ENCODE measurements around the gene SHOX.

DNA sequence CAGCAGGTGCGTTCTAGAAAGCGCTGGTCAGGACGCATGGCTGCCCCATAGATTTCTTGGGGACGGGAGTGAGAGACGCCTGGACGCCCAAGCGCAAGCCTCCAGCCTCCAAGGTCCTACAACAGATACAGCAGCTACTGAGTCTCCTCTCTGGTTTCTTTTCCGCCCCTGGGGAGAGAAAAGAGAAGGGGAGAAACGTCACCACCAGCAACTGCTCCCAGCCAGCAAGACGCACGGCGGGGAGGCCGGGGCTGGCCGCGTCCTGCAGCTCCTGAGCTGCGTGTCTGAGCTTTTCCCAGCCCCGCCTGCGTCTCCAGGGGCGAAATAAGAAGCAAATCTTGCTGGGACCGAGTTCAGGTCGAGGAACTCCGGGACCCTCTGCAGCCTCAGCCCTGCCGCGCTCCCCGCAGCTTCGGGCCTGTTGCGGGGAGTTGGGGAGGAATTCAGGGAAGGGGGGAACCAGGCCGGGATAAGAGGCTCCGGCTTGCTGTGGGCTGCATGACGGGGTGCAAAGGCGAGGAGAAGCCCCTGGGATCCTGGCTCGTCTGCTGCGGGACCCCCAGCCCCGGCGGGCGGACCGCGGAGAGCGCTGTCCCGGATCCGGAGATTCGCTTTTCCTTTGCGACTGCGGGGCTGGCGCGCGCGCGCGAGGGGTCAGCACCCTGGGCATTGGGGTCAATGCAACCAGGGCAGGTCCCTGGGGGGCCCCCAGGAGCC, 6.8 kb upstream of the SHOX start:
- TF ChIP-seq POLR2A (IDR thresholded peaks at IDR 0.05; ENCODE audit: low read depth, low read length) (no peak), SUPT20H (IDR thresholded peaks at IDR 0.05; ENCODE audit: borderline replicate concordance, control insufficient read depth, low read depth, low read length) (no peak), EP300 (IDR thresholded peaks at IDR 0.05; ENCODE audit: borderline replicate concordance in 1 of 2, control insufficient read depth in 1 of 2, low read depth in 2 of 2, low read length in 2 of 2) (no peak), ZNF384 (IDR thresholded peaks at IDR 0.05; ENCODE audit: borderline replicate concordance, low read depth, low read length) (no peak), EZH2 (IDR thresholded peaks at IDR 0.05; ENCODE audit: borderline replicate concordance, control insufficient read depth, low read depth, low read length) (no peak), BCL11A (IDR thresholded peaks at IDR 0.05; ENCODE audit: low read depth, low read length) (no peak)
- TF ChIP-seq, protein P1, sequence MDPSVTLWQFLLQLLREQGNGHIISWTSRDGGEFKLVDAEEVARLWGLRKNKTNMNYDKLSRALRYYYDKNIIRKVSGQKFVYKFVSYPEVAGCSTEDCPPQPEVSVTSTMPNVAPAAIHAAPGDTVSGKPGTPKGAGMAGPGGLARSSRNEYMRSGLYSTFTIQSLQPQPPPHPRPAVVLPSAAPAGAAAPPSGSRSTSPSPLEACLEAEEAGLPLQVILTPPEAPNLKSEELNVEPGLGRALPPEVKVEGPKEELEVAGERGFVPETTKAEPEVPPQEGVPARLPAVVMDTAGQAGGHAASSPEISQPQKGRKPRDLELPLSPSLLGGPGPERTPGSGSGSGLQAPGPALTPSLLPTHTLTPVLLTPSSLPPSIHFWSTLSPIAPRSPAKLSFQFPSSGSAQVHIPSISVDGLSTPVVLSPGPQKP (IDR thresholded peaks at IDR 0.05; ENCODE audit: low read depth, low read length) = no peak
- TF ChIP-seq, protein P2, sequence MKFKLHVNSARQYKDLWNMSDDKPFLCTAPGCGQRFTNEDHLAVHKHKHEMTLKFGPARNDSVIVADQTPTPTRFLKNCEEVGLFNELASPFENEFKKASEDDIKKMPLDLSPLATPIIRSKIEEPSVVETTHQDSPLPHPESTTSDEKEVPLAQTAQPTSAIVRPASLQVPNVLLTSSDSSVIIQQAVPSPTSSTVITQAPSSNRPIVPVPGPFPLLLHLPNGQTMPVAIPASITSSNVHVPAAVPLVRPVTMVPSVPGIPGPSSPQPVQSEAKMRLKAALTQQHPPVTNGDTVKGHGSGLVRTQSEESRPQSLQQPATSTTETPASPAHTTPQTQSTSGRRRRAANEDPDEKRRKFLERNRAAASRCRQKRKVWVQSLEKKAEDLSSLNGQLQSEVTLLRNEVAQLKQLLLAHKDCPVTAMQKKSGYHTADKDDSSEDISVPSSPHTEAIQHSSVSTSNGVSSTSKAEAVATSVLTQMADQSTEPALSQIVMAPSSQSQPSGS (IDR thresholded peaks at IDR 0.05; ENCODE audit: low read length) = no peak
- TF ChIP-seq, protein P3, sequence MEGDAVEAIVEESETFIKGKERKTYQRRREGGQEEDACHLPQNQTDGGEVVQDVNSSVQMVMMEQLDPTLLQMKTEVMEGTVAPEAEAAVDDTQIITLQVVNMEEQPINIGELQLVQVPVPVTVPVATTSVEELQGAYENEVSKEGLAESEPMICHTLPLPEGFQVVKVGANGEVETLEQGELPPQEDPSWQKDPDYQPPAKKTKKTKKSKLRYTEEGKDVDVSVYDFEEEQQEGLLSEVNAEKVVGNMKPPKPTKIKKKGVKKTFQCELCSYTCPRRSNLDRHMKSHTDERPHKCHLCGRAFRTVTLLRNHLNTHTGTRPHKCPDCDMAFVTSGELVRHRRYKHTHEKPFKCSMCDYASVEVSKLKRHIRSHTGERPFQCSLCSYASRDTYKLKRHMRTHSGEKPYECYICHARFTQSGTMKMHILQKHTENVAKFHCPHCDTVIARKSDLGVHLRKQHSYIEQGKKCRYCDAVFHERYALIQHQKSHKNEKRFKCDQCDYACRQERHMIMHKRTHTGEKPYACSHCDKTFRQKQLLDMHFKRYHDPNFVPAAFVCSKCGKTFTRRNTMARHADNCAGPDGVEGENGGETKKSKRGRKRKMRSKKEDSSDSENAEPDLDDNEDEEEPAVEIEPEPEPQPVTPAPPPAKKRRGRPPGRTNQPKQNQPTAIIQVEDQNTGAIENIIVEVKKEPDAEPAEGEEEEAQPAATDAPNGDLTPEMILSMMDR (IDR thresholded peaks at IDR 0.05 in 2 of 3, conservative IDR thresholded peaks at IDR 0.05 in 1 of 3; ENCODE audit: control insufficient read depth in 2 of 3, extremely low read depth in 1 of 3, insufficient read depth in 1 of 3, low read depth in 3 of 3, low read length in 3 of 3) = no peak

Data from GM12878 (cell line).